Tibial nerve (tissue), 4 donors: Measurements from ENCODE around the gene POLDIP2. TPM values are rescaled to one million over a fixed set of nuclear protein-coding genes. Genes with fewer than 3 reads are reported as not detected.

Experiments
- DNase-seq, 2 donors: peaks; one replicate each; pipeline ENCODE4 v3.0.0-alpha.2; 2019; ENCODE audit warnings: low spot score in 2 of 2
- H3K27ac ChIP-seq, 4 donors: fragments of 200-600 bp; sonication (generic) in 3 of 4; one replicate each; pipeline ENCODE4 v1.5.1; 2017 to 2019; ENCODE audit warnings: mild to moderate bottlenecking in 1 of 4
- H3K27me3 ChIP-seq, 2 donors: fragments of 200-600 bp; sonication (generic) in 1 of 2; one replicate each; pipeline versions ENCODE4 v1.5.1 to v1.6.0; 2017 to 2019
- H3K36me3 ChIP-seq, 3 donors: fragments of 200-600 bp; sonication (generic); one replicate each; pipeline ENCODE4 v1.5.1; 2018 to 2019
- H3K4me1 ChIP-seq, 4 donors: fragments of 200-600 bp; sonication (generic) in 3 of 4; one replicate each; pipeline ENCODE4 v1.5.1; 2017 to 2019
- H3K4me3 ChIP-seq, 4 donors: fragments of 200-600 bp; sonication (generic) in 3 of 4; one replicate each; pipeline ENCODE4 v1.5.1; 2017 to 2019; ENCODE audit warnings: mild to moderate bottlenecking in 1 of 4, moderate library complexity in 1 of 4
- H3K9me3 ChIP-seq, 4 donors: fragments of 200-600 bp; sonication (generic) in 3 of 4; one replicate each; pipeline ENCODE4 v1.5.1; 2017 to 2019
- EP300 ChIP-seq, 2 donors: sonication (generic); formaldehyde crosslinking; IDR thresholded peaks; one replicate each; pipeline ENCODE4 v1.6.1; 2017; ENCODE audit warnings: antibody characterized with exemption in 2 of 2, mild to moderate bottlenecking in 1 of 2
- POLR2A ChIP-seq, 2 donors: fragments of 450-650 bp; IDR thresholded peaks; one replicate each; pipeline ENCODE4 v1.6.1; 2017; ENCODE audit warnings: antibody characterized with exemption in 2 of 2, mild to moderate bottlenecking in 2 of 2, moderate library complexity in 2 of 2
- WGBS, 2 donors: methylation state at CpG; one replicate each; pipeline ENCODE4 v1.1.5; 2018; 5-methylcytosine and 5-hydroxymethylcytosine counted together
- total RNA-seq, 4 donors: library from RNA; depleted of rRNA; stranded (reverse); fragments of >200 nt; gene quantifications; one replicate each; pipeline ENCODE4 v1.1.0, GENCODE V29; 2016
- TF ChIP-seq, protein P1 (sequence below), 5 experiments: fragments of 200-600 bp in 3 of 5; fragments of 450-650 bp in 2 of 5; sonication (generic) in 3 of 5; IDR thresholded peaks; one replicate each; pipeline ENCODE4 v1.5.1; 2016 to 2019; ENCODE audit warnings: antibody characterized with exemption in 5 of 5, mild to moderate bottlenecking in 3 of 5, moderate library complexity in 2 of 5

Gene POLDIP2
- total RNA-seq, 4 donors from 2014 or later: 56.5 to 87.9 (median 66.6) TPM

DNA sequence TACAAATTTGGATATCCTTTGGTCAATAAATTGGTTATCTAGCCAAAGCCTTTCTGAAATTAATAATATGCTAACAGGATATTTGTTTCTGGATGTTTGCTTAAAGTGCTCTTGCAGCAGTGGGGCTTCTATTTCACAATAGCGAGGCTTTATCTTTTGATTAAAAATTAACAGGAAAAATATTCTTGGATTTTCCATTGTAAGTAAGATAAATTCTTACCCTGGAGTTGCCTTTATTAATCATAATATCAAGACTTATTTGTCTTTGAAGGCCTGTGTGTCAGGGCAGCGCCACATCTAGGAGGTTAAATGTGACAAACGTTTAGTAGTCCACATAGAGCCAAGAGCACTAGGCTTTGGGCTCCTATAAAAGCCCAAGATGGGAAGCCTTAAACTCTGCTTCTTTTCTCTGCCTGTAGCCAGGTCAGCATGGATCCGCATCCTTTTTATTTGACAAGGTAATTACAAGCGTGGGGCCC lies 33.0 kb downstream of the POLDIP2 start:
- 76 to 78% methylated on average over 5 of the region's 5 CpGs for WGBS, 2 donors
- Histone ChIP-seq H3K4me3 (no peak overlapping the region), H3K9me3 (no peaks in the 10 kb centered on the region), H3K36me3 (peaks cover 0 to 38% (median 3%) of the 10 kb centered on the region in 3 donors), H3K27me3 (no peaks in the 10 kb centered on the region), H3K4me1 (peaks cover 0 to 11% (median 8%) of the 10 kb centered on the region in 4 donors), H3K27ac (no peak overlapping the region)
- TF ChIP-seq POLR2A (IDR thresholded peaks at IDR 0.05) (no peak), EP300 (IDR thresholded peaks at IDR 0.05) (no peak)
- TF ChIP-seq, protein P1, sequence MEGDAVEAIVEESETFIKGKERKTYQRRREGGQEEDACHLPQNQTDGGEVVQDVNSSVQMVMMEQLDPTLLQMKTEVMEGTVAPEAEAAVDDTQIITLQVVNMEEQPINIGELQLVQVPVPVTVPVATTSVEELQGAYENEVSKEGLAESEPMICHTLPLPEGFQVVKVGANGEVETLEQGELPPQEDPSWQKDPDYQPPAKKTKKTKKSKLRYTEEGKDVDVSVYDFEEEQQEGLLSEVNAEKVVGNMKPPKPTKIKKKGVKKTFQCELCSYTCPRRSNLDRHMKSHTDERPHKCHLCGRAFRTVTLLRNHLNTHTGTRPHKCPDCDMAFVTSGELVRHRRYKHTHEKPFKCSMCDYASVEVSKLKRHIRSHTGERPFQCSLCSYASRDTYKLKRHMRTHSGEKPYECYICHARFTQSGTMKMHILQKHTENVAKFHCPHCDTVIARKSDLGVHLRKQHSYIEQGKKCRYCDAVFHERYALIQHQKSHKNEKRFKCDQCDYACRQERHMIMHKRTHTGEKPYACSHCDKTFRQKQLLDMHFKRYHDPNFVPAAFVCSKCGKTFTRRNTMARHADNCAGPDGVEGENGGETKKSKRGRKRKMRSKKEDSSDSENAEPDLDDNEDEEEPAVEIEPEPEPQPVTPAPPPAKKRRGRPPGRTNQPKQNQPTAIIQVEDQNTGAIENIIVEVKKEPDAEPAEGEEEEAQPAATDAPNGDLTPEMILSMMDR (IDR thresholded peaks at IDR 0.05): no peak
- no peak for DNase-seq

GRCh38 chr17:28320215-28321061 lies 36.9 kb downstream of the POLDIP2 start:
- TF ChIP-seq, protein P1 (IDR thresholded peaks at IDR 0.05): no peak
- TF ChIP-seq POLR2A (IDR thresholded peaks at IDR 0.05): no peak
- TF ChIP-seq EP300 (IDR thresholded peaks at IDR 0.05): no peak
- peaks cover 0 to 19% (median 15%) of the 10 kb centered on the region in 4 donors for H3K4me1 ChIP-seq
- H3K36me3 ChIP-seq: no peaks in the 10 kb centered on the region
- no peaks in the 10 kb centered on the region for H3K27me3 ChIP-seq
- no peak for DNase-seq
- WGBS, 2 donors: 64% methylated on average over 8 of the region's 8 CpGs
- no peak overlapping the region for H3K27ac ChIP-seq
- no peaks in the 10 kb centered on the region for H3K9me3 ChIP-seq
- no peak overlapping the region for H3K4me3 ChIP-seq

DNA sequence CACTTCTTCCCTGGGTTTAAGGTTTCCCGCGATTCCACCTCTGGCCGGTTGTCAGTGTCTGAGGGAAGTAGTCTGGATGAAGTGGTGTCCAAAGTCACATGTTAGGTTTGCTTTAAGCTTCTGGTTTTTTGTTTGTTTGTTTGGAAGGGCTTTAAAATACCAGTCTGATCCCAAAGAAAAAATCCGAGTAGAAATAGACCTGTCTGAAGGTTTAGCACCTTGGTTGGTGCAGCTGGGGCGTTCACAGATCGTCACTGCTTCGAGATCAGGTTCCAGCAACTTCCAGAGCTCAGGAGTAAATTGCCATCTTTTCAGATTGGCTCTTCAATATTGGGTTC lies 37.8 kb downstream of the POLDIP2 start:
- Histone ChIP-seq H3K27ac (peak overlapping the region in 3 of 4 donors; percentile 62 to 81 (median 67)), H3K4me1 (peaks cover 0 to 19% (median 15%) of the 10 kb centered on the region in 4 donors), H3K27me3 (no peaks in the 10 kb centered on the region), H3K9me3 (no peaks in the 10 kb centered on the region), H3K4me3 (peak overlapping the region; percentile 38 to 77 (median 52)), H3K36me3 (no peaks in the 10 kb centered on the region)
- TF ChIP-seq, protein P1 (IDR thresholded peaks at IDR 0.05): no peak
- no peak for TF ChIP-seq POLR2A (IDR thresholded peaks at IDR 0.05)
- no peak for TF ChIP-seq EP300 (IDR thresholded peaks at IDR 0.05)
- DNase-seq: no peak
- 1 to 2% methylated on average over 7 of the region's 7 CpGs for WGBS, 2 donors

- peak; percentile 90 to 93 for DNase-seq
- H3K4me1 ChIP-seq: peaks cover 0 to 19% (median 15%) of the 10 kb centered on the region in 4 donors
- H3K4me3 ChIP-seq: peak within 1 kb of the TSS; percentile 38 to 77 (median 52)
- H3K27me3 ChIP-seq: no peaks in the 10 kb centered on the region
- TF ChIP-seq POLR2A (IDR thresholded peaks at IDR 0.05) (peak in 1 of 2 donors; percentile 68), EP300 (IDR thresholded peaks at IDR 0.05) (peak; percentile 31 to 75)
- TF ChIP-seq, protein P1 (IDR thresholded peaks at IDR 0.05): peak in 4 of 5 experiments; percentile 10 to 51 (median 26)
- no peaks in the 10 kb centered on the region for H3K36me3 ChIP-seq
- H3K27ac ChIP-seq: peak within 1 kb of the TSS; percentile 14 to 81 (median 64)
- H3K9me3 ChIP-seq: no peaks in the 10 kb centered on the region
- WGBS, 2 donors: 0% methylated on average over 34 to 72 of the region's 72 CpGs
These were observed 38.3 kb downstream of the POLDIP2 start, which contains the start of gene TMEM97 for GRCh38 chr17:28318759-28319597. Gene TMEM97, plus strand, starts transcription at chr17:28319200. Its CDS starts 40 bp downstream, at chr17:28319240.
